Measurements from ENCODE around the gene SH3BGR.

SH3BGR gene

DNA sequence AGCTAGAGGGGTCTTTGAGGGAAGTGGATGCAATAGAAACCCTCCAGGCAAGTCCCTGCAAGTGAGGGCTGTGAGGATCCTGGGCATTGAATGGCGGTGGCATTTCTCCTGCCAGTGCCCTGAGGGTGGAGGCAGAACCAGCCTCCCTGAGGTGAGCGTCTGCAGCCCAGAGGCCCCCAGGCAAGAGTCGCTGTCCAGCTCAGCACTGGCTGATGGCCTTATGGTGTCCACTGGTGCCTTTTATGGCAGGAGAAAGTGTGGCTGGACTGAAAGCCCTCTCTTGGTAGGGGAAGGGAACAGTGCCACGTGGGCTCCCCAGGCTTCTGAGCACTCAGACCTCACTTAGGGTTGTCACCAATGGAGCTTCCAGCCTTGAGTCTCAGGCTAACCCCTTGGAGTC lies 77.3 kb downstream of the SH3BGR start:
- H3K9me3 ChIP-seq (ENCODE audit: control insufficient read depth, insufficient read depth, low read length), result no peaks in the 10 kb centered on the region
- no peak overlapping the region for H3K4me2 ChIP-seq (ENCODE audit: low read length)
- H3F3A ChIP-seq (ENCODE audit: control insufficient read depth, insufficient read depth), result no peaks in the 10 kb centered on the region
- no peaks in the 10 kb centered on the region for H4K20me1 ChIP-seq (ENCODE audit: control insufficient read depth, insufficient read depth, low read depth, low read length)
- H3K79me2 ChIP-seq (ENCODE audit: control insufficient read depth, low read length), result no peaks in the 10 kb centered on the region
- H3K36me3 ChIP-seq (ENCODE audit: control insufficient read depth, low read length), result no peaks in the 10 kb centered on the region
- peaks cover 15% of the 10 kb centered on the region for H3K27me3 ChIP-seq (ENCODE audit: control insufficient read depth, low read length)
- H3K4me3 ChIP-seq (ENCODE audit: low read length), result no peak overlapping the region
- no peak for TF ChIP-seq EZH2phosphoT487 (IDR thresholded peaks at IDR 0.05; ENCODE audit: borderline replicate concordance, low read length)
- TF ChIP-seq, protein P1, sequence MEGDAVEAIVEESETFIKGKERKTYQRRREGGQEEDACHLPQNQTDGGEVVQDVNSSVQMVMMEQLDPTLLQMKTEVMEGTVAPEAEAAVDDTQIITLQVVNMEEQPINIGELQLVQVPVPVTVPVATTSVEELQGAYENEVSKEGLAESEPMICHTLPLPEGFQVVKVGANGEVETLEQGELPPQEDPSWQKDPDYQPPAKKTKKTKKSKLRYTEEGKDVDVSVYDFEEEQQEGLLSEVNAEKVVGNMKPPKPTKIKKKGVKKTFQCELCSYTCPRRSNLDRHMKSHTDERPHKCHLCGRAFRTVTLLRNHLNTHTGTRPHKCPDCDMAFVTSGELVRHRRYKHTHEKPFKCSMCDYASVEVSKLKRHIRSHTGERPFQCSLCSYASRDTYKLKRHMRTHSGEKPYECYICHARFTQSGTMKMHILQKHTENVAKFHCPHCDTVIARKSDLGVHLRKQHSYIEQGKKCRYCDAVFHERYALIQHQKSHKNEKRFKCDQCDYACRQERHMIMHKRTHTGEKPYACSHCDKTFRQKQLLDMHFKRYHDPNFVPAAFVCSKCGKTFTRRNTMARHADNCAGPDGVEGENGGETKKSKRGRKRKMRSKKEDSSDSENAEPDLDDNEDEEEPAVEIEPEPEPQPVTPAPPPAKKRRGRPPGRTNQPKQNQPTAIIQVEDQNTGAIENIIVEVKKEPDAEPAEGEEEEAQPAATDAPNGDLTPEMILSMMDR (IDR thresholded peaks at IDR 0.05; ENCODE audit: low read depth, low read length, poor library complexity, severe bottlenecking), result no peak
- H3K9me2 ChIP-seq (replicated peaks; ENCODE audit: control insufficient read depth, low read length), result no peaks in the 10 kb centered on the region
- H3K27ac ChIP-seq (ENCODE audit: low read depth, low read length), result no peak overlapping the region
- no peaks in the 10 kb centered on the region for H3K4me1 ChIP-seq (ENCODE audit: control insufficient read depth, low read length)

DNA sequence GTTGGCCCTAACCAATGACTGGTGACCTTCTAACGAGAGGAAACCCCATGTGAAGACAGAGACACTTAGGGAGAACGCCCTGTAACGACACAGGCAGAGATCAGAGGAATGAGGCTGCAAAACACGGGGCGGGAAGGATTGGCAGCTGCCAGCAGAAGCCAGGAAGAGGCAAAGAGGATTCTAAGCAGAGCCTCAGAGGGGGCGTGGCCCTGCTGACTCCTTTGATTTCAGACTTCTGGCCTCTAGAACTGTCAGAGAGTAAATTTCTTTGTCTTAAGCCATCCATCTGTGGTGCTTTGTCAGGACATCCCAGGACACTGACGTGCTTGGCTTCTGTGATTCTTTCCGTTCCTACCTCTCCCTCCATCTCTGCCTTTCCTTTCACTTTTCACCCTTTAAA lies 79.3 kb downstream of the SH3BGR start:
- H3K4me2 ChIP-seq (ENCODE audit: low read length), result no peak overlapping the region
- no peaks in the 10 kb centered on the region for H3F3A ChIP-seq (ENCODE audit: control insufficient read depth, insufficient read depth)
- no peaks in the 10 kb centered on the region for H3K36me3 ChIP-seq (ENCODE audit: control insufficient read depth, low read length)
- no peaks in the 10 kb centered on the region for H3K9me2 ChIP-seq (replicated peaks; ENCODE audit: control insufficient read depth, low read length)
- H3K27me3 ChIP-seq (ENCODE audit: control insufficient read depth, low read length), result peaks cover 15% of the 10 kb centered on the region
- no peak overlapping the region for H3K4me3 ChIP-seq (ENCODE audit: low read length)
- H4K20me1 ChIP-seq (ENCODE audit: control insufficient read depth, insufficient read depth, low read depth, low read length), result no peaks in the 10 kb centered on the region
- TF ChIP-seq EZH2phosphoT487 (IDR thresholded peaks at IDR 0.05; ENCODE audit: borderline replicate concordance, low read length), result no peak
- TF ChIP-seq, protein P1 (IDR thresholded peaks at IDR 0.05; ENCODE audit: low read depth, low read length, poor library complexity, severe bottlenecking), result no peak
- no peaks in the 10 kb centered on the region for H3K79me2 ChIP-seq (ENCODE audit: control insufficient read depth, low read length)
- H3K9me3 ChIP-seq (ENCODE audit: control insufficient read depth, insufficient read depth, low read length), result no peaks in the 10 kb centered on the region
- no peaks in the 10 kb centered on the region for H3K4me1 ChIP-seq (ENCODE audit: control insufficient read depth, low read length)
- no peak overlapping the region for H3K27ac ChIP-seq (ENCODE audit: low read depth, low read length)

DNA sequence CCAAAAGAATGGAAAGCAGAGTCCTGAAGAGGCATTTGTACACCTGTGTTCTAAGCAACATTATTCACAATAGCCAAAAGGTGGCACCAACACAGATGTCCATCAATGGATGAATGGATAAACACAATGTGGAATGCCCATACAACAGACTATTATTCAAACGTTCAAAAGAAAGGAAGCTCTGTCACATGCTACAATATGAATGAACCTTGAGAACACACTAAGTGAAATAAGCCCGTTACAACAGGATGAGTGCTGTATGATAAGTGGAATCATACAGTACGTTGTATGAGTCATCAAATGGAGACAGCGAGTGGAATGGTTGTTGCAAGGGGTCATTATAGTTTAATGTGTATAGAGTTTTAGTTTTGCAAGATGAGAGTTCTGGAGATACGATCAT lies 80.1 kb downstream of the SH3BGR start:
- H3F3A ChIP-seq (ENCODE audit: control insufficient read depth, insufficient read depth), result no peaks in the 10 kb centered on the region
- H3K9me3 ChIP-seq (ENCODE audit: control insufficient read depth, insufficient read depth, low read length), result no peaks in the 10 kb centered on the region
- H3K79me2 ChIP-seq (ENCODE audit: control insufficient read depth, low read length), result no peaks in the 10 kb centered on the region
- TF ChIP-seq, protein P1 (IDR thresholded peaks at IDR 0.05; ENCODE audit: low read depth, low read length, poor library complexity, severe bottlenecking), result no peak
- TF ChIP-seq EZH2phosphoT487 (IDR thresholded peaks at IDR 0.05; ENCODE audit: borderline replicate concordance, low read length), result no peak
- H3K27me3 ChIP-seq (ENCODE audit: control insufficient read depth, low read length), result peaks cover 15% of the 10 kb centered on the region
- H3K4me1 ChIP-seq (ENCODE audit: control insufficient read depth, low read length), result no peaks in the 10 kb centered on the region
- no peaks in the 10 kb centered on the region for H3K9me2 ChIP-seq (replicated peaks; ENCODE audit: control insufficient read depth, low read length)
- H3K4me2 ChIP-seq (ENCODE audit: low read length), result no peak overlapping the region
- no peaks in the 10 kb centered on the region for H4K20me1 ChIP-seq (ENCODE audit: control insufficient read depth, insufficient read depth, low read depth, low read length)
- no peaks in the 10 kb centered on the region for H3K36me3 ChIP-seq (ENCODE audit: control insufficient read depth, low read length)
- no peak overlapping the region for H3K4me3 ChIP-seq (ENCODE audit: low read length)
- H3K27ac ChIP-seq (ENCODE audit: low read depth, low read length), result no peak overlapping the region
